ENCODE results near the gene ACOX1. TPM values are rescaled to one million over a fixed set of nuclear protein-coding genes. Genes with fewer than 3 reads are reported as not detected.

Gene ACOX1
- total and polyA plus RNA-seq, 2 of the 13 experiments (the other 11 are each of a cell fraction or from before 2014, with no cell fraction given): 86.4 to 120 TPM

- TF ChIP-seq ZNF878 (CRISPR knock-in tag; IDR thresholded peaks at IDR 0.05) (no peak), ZBTB26 (CRISPR knock-in tag; IDR thresholded peaks at IDR 0.05; ENCODE audit: borderline replicate concordance) (no peak), ZNF460 (CRISPR knock-in tag; IDR thresholded peaks at IDR 0.05; ENCODE audit: borderline replicate concordance) (0 out of 2 replicates have a peak, but pooled peaks have one; percentile 13), FOXA3 (CRISPR knock-in tag; IDR thresholded peaks at IDR 0.05) (0 out of 2 replicates have a peak, but pooled peaks have one; percentile 12), NKX3-1 (CRISPR knock-in tag; IDR thresholded peaks at IDR 0.05) (no peak), ZNF350 (CRISPR knock-in tag; IDR thresholded peaks at IDR 0.05; ENCODE audit: borderline replicate concordance, low read depth) (peak; percentile 29; the same call in 1 of the 2 replicates), CENPT (CRISPR knock-in tag; IDR thresholded peaks at IDR 0.05; ENCODE audit: low read depth) (no peak), SMYD3 (CRISPR knock-in tag; IDR thresholded peaks at IDR 0.05) (no peak), ZNF263 (CRISPR knock-in tag; IDR thresholded peaks at IDR 0.05) (0 out of 2 replicates have a peak, but pooled peaks have one; percentile 23), SMARCE1 (IDR thresholded peaks at IDR 0.05; ENCODE audit: borderline replicate concordance) (no peak), KIAA2018 (CRISPR knock-in tag; IDR thresholded peaks at IDR 0.05; ENCODE audit: borderline replicate concordance) (no peak; the same call in 1 of the 2 replicates), ZNF776 (CRISPR knock-in tag; IDR thresholded peaks at IDR 0.05) (0 out of 2 replicates have a peak, but pooled peaks have one; percentile 37), HIVEP1 (CRISPR knock-in tag; IDR thresholded peaks at IDR 0.05) (no peak; the same call in 1 of the 2 replicates), MED1 (CRISPR knock-in tag; IDR thresholded peaks at IDR 0.05) (peak; percentile 55; the same call in 1 of the 2 replicates), ZNF614 (CRISPR knock-in tag; IDR thresholded peaks at IDR 0.05; ENCODE audit: borderline replicate concordance) (no peak)
- TF ChIP-seq, protein P1, sequence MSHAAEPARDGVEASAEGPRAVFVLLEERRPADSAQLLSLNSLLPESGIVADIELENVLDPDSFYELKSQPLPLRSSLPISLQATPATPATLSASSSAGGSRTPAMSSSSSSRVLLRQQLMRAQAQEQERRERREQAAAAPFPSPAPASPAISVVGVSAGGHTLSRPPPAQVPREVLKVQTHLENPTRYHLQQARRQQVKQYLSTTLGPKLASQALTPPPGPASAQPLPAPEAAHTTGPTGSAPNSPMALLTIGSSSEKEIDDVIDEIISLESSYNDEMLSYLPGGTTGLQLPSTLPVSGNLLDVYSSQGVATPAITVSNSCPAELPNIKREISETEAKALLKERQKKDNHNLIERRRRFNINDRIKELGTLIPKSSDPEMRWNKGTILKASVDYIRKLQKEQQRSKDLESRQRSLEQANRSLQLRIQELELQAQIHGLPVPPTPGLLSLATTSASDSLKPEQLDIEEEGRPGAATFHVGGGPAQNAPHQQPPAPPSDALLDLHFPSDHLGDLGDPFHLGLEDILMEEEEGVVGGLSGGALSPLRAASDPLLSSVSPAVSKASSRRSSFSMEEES (CRISPR knock-in tag; IDR thresholded peaks at IDR 0.05): peak; percentile 23; the same call in 1 of the 2 replicates
Observed at GRCh38 chr17:76005263-76006149, 26.5 kb upstream of the ACOX1 start (continued).
